GM23248 (cell line): Measurements from ENCODE around the gene RPS26.

Experiments
- EZH2 ChIP-seq: fragments of 200-600 bp; sonication (generic); IDR thresholded peaks from 2 replicates; pipeline ENCODE4 v1.6.1; 2018; ENCODE audit warnings: antibody characterized with exemption, mild to moderate bottlenecking; ENCODE audit not compliant: insufficient read depth, poor library complexity, severe bottlenecking
- EZH2phosphoT487 ChIP-seq: fragments of 200-600 bp; sonication (generic); IDR thresholded peaks from 2 replicates; pipeline ENCODE4 v1.6.1; 2018; ENCODE audit warnings: antibody characterized with exemption, moderate library complexity, mild to moderate bottlenecking, low read depth; ENCODE audit not compliant: insufficient read depth

DNA sequence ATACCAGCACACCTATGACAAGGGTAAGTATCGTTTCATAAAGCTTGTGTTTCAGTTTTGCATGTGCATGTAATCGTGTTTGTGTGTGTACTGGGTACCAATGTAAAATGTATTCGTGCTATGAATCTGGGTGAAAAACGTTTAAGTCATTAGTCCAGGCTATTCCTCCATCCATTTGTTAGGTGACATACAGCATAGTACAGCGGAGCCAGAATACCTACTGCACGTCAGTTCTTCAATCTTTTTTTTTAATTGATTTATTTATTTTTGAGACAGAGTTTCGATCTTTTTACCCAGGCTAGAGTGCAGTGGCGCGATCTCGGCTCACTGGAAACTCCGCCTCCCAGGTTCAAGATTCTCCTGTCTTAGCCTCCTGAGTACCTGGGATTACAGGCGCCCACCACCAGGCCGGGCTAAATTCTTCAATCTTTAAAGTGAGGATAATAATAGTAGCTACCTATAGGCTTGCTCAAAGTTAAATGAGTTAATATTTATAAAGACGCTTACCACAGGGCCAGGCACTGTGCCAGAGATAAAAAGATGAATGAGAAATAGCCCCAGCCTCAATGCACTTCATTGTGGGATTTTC, 661 bp upstream of the RPS26 start:
- no peak for TF ChIP-seq EZH2
- TF ChIP-seq EZH2phosphoT487: no peak
